HFFc6 (cell line): ENCODE results near the gene PAXX. TPM values are rescaled to one million over a fixed set of nuclear protein-coding genes. Genes with fewer than 3 reads are reported as not detected.

Experiments
- DNase-seq: peaks from one replicate; pipeline ENCODE4 v3.0.0-alpha.2; 2018
- H3K27ac Mint-ChIP-seq: 2 replicates; pipeline ENCODE4 v1.8.0; 2020; ENCODE audit warnings: mild to moderate bottlenecking, mixed read lengths
- H3K27me3 Mint-ChIP-seq: 2 replicates; pipeline ENCODE4 v1.8.0; 2021; ENCODE audit warnings: mild to moderate bottlenecking, moderate library complexity, mixed read lengths; ENCODE audit not compliant: insufficient read depth
- H3K36me3 Mint-ChIP-seq: 2 replicates; pipeline ENCODE4 v1.8.0; 2021; ENCODE audit warnings: low read depth, mixed read lengths
- H3K4me1 Mint-ChIP-seq: 2 replicates; pipeline ENCODE4 v1.8.0; 2020; ENCODE audit warnings: low read depth, mixed read lengths
- H3K4me3 Mint-ChIP-seq: 2 replicates; pipeline ENCODE4 v1.8.0; 2020; ENCODE audit warnings: mild to moderate bottlenecking, moderate library complexity, mixed read lengths
- H3K9me3 Mint-ChIP-seq: 2 replicates; pipeline ENCODE4 v1.8.0; 2020; ENCODE audit warnings: mild to moderate bottlenecking, mixed read lengths
- CTCF ChIP-seq: fragments of 200-600 bp; sonication (generic); IDR thresholded peaks from 2 replicates; pipeline ENCODE4 v1.5.0; 2021; ENCODE audit warnings: antibody characterized with exemption, mild to moderate bottlenecking
- total RNA-seq, 6 experiments: library from RNA; stranded (reverse); fragmentation: NEBNext Ultra II Directional; extraction: Animal tissue kit (Norgen Biotek cat#: 25700); gene quantifications; 2 replicates in 1 of 6; 3 replicates in 5 of 6; pipeline ENCODE4 v1.2.3, GENCODE V29; 2021

PAXX gene
- total RNA-seq, 6 experiments from 2014 or later: 26.0 to 42.6 (median 29.0) TPM

- TF ChIP-seq CTCF: no peak
- Mint-ChIP-seq H3K27ac (no peak overlapping the region), H3K9me3 (no peaks in the 10 kb centered on the region), H3K27me3 (no peaks in the 10 kb centered on the region; the same call in 1 of the 2 replicates), H3K4me3 (no peak overlapping the region), H3K36me3 (no peaks in the 10 kb centered on the region), H3K4me1 (no peaks in the 10 kb centered on the region)
- no peak for DNase-seq
Observed at GRCh38 chr9:137038916-137039315, 46.7 kb downstream of the PAXX start.

DNA sequence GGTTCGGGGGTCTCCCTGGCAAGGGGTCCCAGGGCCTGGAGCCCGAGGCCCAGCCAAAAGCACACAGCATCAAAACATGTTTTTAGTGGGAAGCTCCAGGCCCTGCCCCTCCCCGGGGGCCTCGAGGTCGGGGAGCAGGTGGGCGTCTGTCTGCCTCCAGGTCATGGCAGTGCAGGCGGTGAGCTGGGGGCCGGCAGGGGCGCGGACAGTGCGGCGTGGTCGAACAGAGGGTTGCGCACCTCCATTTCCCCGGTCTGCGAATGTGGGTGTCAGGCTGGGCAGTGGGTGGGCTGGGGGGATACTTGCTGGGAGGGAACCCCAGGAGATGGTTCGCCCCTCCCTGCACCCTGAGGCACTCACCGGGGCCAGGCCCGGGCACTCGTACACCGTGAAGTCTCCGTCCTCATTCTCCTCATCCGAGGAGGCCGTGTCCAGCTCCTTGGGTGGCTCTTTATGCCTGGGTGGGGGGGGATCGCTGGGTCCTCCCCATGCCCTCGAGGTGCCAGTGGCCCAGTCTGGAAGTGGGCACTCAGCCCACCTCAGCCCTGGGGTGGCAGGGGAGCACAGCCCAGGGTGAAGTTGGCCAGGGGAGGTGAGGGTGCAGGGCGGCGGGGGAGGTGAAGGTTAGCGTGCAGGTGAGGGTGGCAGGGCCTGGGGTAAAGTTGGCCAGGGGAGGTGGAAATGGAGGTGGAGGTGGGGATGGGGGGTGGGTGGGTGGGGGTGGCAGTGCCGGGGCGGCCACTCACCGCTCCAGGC lies 47.6 kb downstream of the PAXX start:
- Mint-ChIP-seq H3K27ac (no peak overlapping the region), H3K36me3 (no peaks in the 10 kb centered on the region), H3K4me1 (peaks cover 2% of the 10 kb centered on the region; the same call in 1 of the 2 replicates), H3K27me3 (no peaks in the 10 kb centered on the region), H3K4me3 (no peak overlapping the region), H3K9me3 (no peaks in the 10 kb centered on the region)
- DNase-seq: no peak
- no peak for TF ChIP-seq CTCF

DNA sequence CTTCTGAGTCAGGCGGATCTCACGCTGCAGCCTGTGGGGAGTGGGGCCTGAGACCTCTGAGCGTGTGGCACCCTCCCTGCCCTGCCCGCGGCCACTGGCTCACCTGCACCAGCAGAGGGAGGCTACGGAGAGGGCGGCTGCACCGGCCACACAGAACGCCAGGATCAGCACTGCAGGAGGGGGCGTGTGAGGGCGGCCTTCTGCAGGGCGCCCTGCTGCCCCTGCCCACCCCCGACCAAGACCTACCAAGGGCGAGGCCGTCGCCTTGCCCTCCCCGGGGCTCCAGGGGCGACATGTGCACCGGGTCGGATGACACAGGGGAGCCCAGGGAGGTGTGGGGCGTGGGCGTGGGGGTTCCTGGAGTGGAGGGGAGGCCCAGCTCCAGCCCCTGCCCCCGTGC lies 48.3 kb downstream of the PAXX start:
- Mint-ChIP-seq H3K36me3 (no peaks in the 10 kb centered on the region), H3K9me3 (no peaks in the 10 kb centered on the region), H3K27ac (no peak overlapping the region), H3K4me3 (no peak overlapping the region), H3K4me1 (peaks cover 6% of the 10 kb centered on the region; the same call in 1 of the 2 replicates), H3K27me3 (no peaks in the 10 kb centered on the region)
- no peak for DNase-seq
- no peak for TF ChIP-seq CTCF

- no peak for DNase-seq
- H3K27ac Mint-ChIP-seq: no peak overlapping the region
- H3K4me3 Mint-ChIP-seq: no peak overlapping the region
- no peak for TF ChIP-seq CTCF
- H3K4me1 Mint-ChIP-seq: peaks cover 6% of the 10 kb centered on the region; the same call in 1 of the 2 replicates
- H3K27me3 Mint-ChIP-seq: no peaks in the 10 kb centered on the region
- H3K36me3 Mint-ChIP-seq: no peaks in the 10 kb centered on the region
- no peaks in the 10 kb centered on the region for H3K9me3 Mint-ChIP-seq
Observed at GRCh38 chr9:137041124-137041523, 48.9 kb downstream of the PAXX start.

- H3K9me3 Mint-ChIP-seq: no peaks in the 10 kb centered on the region
Observed at GRCh38 chr9:137042751-137043727, 50.8 kb downstream of the PAXX start.

More at GRCh38 chr9:137042751-137043727, 50.8 kb downstream of the PAXX start:
- H3K4me1 Mint-ChIP-seq: peaks cover 6% of the 10 kb centered on the region; the same call in 1 of the 2 replicates
- H3K27me3 Mint-ChIP-seq: peaks cover 3% of the 10 kb centered on the region
- H3K27ac Mint-ChIP-seq: no peak overlapping the region
- TF ChIP-seq CTCF: no peak
- no peaks in the 10 kb centered on the region for H3K36me3 Mint-ChIP-seq
- no peak for DNase-seq
- H3K4me3 Mint-ChIP-seq: no peak overlapping the region

Other genes with a start within 250 kb of the PAXX start
- not detected for gene LCN10, start 249.5 kb upstream of the PAXX start, total RNA-seq
- gene LCN6, start 243.9 kb upstream of the PAXX start, total RNA-seq: not detected
- not detected for gene LCN8, start 234.2 kb upstream of the PAXX start, total RNA-seq
- gene LCN15, start 227.9 kb upstream of the PAXX start, total RNA-seq: not detected
- 10 to 100 TPM; 46.1 to 62.2 (median 52.6) TPM for gene TMEM141, start 201.1 kb upstream of the PAXX start, total RNA-seq
- under 1 TPM; 0.25 to 0.87 (median 0.34) TPM for gene CCDC183, start 196.1 kb upstream of the PAXX start, total RNA-seq
- gene RABL6, start 184.5 kb upstream of the PAXX start, total RNA-seq: 10 to 100 TPM; 77.8 to 87.7 (median 84.0) TPM
- gene AJM1, start 149.9 kb upstream of the PAXX start, total RNA-seq: 1 to 10 TPM; 4.5 to 8.0 (median 5.3) TPM
- 100 to 1,000 TPM; 156 to 181 (median 169) TPM for gene PHPT1, start 143.0 kb upstream of the PAXX start, total RNA-seq
- 1 to 10 TPM; 2.3 to 3.4 (median 3.0) TPM for gene MAMDC4, start 140.1 kb upstream of the PAXX start, total RNA-seq
- gene EDF1, start 126.1 kb upstream of the PAXX start, total RNA-seq: 100 to 1,000 TPM; 369 to 460 (median 443) TPM
- 10 to 100 TPM; 11.1 to 15.9 (median 13.6) TPM for gene TRAF2, start 105.9 kb upstream of the PAXX start, total RNA-seq
- gene FBXW5, start 47.7 kb upstream of the PAXX start, total RNA-seq: 100 to 1,000 TPM in 1 of 6 experiments, 10 to 100 TPM in 5; 89.1 to 102 (median 94.4) TPM
- gene C8G, start 47.2 kb upstream of the PAXX start, total RNA-seq: 1 to 10 TPM in 3 of 6 experiments, under 1 TPM in 3; 0.51 to 1.8 (median 0.97) TPM
- under 1 TPM in 2 of 6 experiments, not detected in 4; 0.14 to 0.31 TPM for gene LCN12, start 40.1 kb upstream of the PAXX start, total RNA-seq
- not detected for gene PTGDS, start 14.9 kb upstream of the PAXX start, total RNA-seq
- not detected for gene LCNL1, start 9.4 kb upstream of the PAXX start, total RNA-seq
- 10 to 100 TPM in 2 of 6 experiments, 1 to 10 TPM in 4; 2.7 to 14.6 (median 4.0) TPM for gene CLIC3, start 4.1 kb downstream of the PAXX start, total RNA-seq
- 10 to 100 TPM; 18.3 to 36.3 (median 23.6) TPM for gene ABCA2, start 35.8 kb downstream of the PAXX start, total RNA-seq
- gene FUT7, start 39.7 kb downstream of the PAXX start, total RNA-seq: not detected
- gene NPDC1, start 53.8 kb downstream of the PAXX start, total RNA-seq: 100 to 1,000 TPM; 112 to 197 (median 119) TPM
- under 1 TPM in 3 of 6 experiments, not detected in 3; 0.12 to 0.28 (median 0.16) TPM for gene ENTPD2, start 61.6 kb downstream of the PAXX start, total RNA-seq
- 10 to 100 TPM in 5 of 6 experiments, 1 to 10 TPM in 1; 7.7 to 14.8 (median 11.3) TPM for gene SAPCD2, start 78.1 kb downstream of the PAXX start, total RNA-seq
- 10 to 100 TPM in 5 of 6 experiments, 1 to 10 TPM in 1; 9.4 to 13.1 (median 10.6) TPM for gene UAP1L1, start 85.1 kb downstream of the PAXX start, total RNA-seq
- gene MAN1B1, start 94.6 kb downstream of the PAXX start, total RNA-seq: 10 to 100 TPM; 70.1 to 90.2 (median 77.6) TPM
- gene DPP7, start 122.3 kb downstream of the PAXX start, total RNA-seq: 10 to 100 TPM; 47.5 to 90.2 (median 51.1) TPM
- gene GRIN1, start 146.7 kb downstream of the PAXX start, total RNA-seq: 1 to 10 TPM in 1 of 6 experiments, under 1 TPM in 2, not detected in 3; 0.51 to 1.1 (median 0.66) TPM
- gene LRRC26, start 177.6 kb downstream of the PAXX start, total RNA-seq: not detected
- not detected for gene TMEM210, start 179.6 kb downstream of the PAXX start, total RNA-seq
- 10 to 100 TPM; 34.8 to 41.5 (median 37.4) TPM for gene ANAPC2, start 196.1 kb downstream of the PAXX start, total RNA-seq
- 10 to 100 TPM; 76.7 to 82.8 (median 82.1) TPM for gene SSNA1, start 196.3 kb downstream of the PAXX start, total RNA-seq
- gene TPRN, start 208.3 kb downstream of the PAXX start, total RNA-seq: 10 to 100 TPM in 4 of 6 experiments, 1 to 10 TPM in 2; 9.9 to 18.1 (median 13.3) TPM
- 10 to 100 TPM; 38.7 to 47.4 (median 40.1) TPM for gene TMEM203, start 213.2 kb downstream of the PAXX start, total RNA-seq
- gene NDOR1, start 213.3 kb downstream of the PAXX start, total RNA-seq: 10 to 100 TPM; 13.1 to 17.3 (median 16.6) TPM
- gene RNF208, start 229.8 kb downstream of the PAXX start, total RNA-seq: 1 to 10 TPM; 2.5 to 3.8 (median 3.4) TPM
- under 1 TPM; 0.41 to 0.97 (median 0.68) TPM for gene CYSRT1, start 232.8 kb downstream of the PAXX start, total RNA-seq
- not detected for gene RNF224, start 235.1 kb downstream of the PAXX start, total RNA-seq
- gene SLC34A3, start 238.5 kb downstream of the PAXX start, total RNA-seq: not detected
- gene TUBB4B, start 248.9 kb downstream of the PAXX start, total RNA-seq: 100 to 1,000 TPM; 415 to 760 (median 681) TPM